Trophoblast cell (in vitro differentiated cells and primary cell): Measurements from ENCODE around the gene TMEM89.

ENCODE experiments used
- DNase-seq, 2 donors: peaks; one replicate each; pipeline ENCODE4 v3.0.0-alpha.2; 2016
- H2AFZ ChIP-seq: 2 replicates; pipeline ENCODE4 v1.6.1; 2013; ENCODE audit warnings: low read length, moderate library complexity, mild to moderate bottlenecking; ENCODE audit not compliant: insufficient read depth, poor library complexity
- H2AK5ac ChIP-seq: 2 replicates; pipeline ENCODE4 v1.6.1; 2013; ENCODE audit warnings: mild to moderate bottlenecking, low read length
- H2BK120ac ChIP-seq: 2 replicates; pipeline ENCODE4 v1.6.1; 2013; ENCODE audit warnings: low read length, mild to moderate bottlenecking, moderate library complexity; ENCODE audit not compliant: insufficient read depth, poor library complexity
- H2BK12ac ChIP-seq: 2 replicates; pipeline ENCODE4 v1.6.1; 2013; ENCODE audit warnings: mild to moderate bottlenecking, low read length, moderate library complexity
- H2BK5ac ChIP-seq: 2 replicates; pipeline ENCODE4 v1.6.1; 2013; ENCODE audit warnings: low read length, low read depth, moderate library complexity, mild to moderate bottlenecking; ENCODE audit not compliant: poor library complexity
- H3K14ac ChIP-seq: 2 replicates; pipeline ENCODE4 v1.6.1; 2013; ENCODE audit warnings: mild to moderate bottlenecking, low read length
- H3K18ac ChIP-seq: 2 replicates; pipeline ENCODE4 v1.6.1; 2013; ENCODE audit warnings: mild to moderate bottlenecking, low read length
- H3K23ac ChIP-seq: 2 replicates; pipeline ENCODE4 v1.6.1; 2013; ENCODE audit warnings: low read length
- H3K27ac ChIP-seq: 2 replicates; pipeline ENCODE4 v1.5.1; 2013; ENCODE audit warnings: low read depth, mild to moderate bottlenecking, inconsistent platforms, low read length, moderate library complexity
- H3K27me3 ChIP-seq: 2 replicates; pipeline ENCODE4 v1.6.1; 2013; ENCODE audit warnings: inconsistent platforms, mild to moderate bottlenecking, low read length, moderate library complexity; ENCODE audit not compliant: insufficient read depth
- H3K36me3 ChIP-seq, 2 experiments: 1 replicate in 1 of 2; 2 replicates in 1 of 2; pipeline ENCODE4 v1.6.1; 2013; ENCODE audit warnings: low read length in 2 of 2, mild to moderate bottlenecking in 2 of 2, moderate library complexity in 1 of 2; ENCODE audit not compliant: insufficient read depth in 2 of 2, control insufficient read depth in 1 of 2
- H3K4ac ChIP-seq: 2 replicates; pipeline ENCODE4 v1.6.1; 2013; ENCODE audit warnings: low read depth, mild to moderate bottlenecking, low read length, moderate library complexity
- H3K4me1 ChIP-seq, 2 experiments: 1 replicate in 1 of 2; 2 replicates in 1 of 2; pipeline ENCODE4 v1.6.1; 2013; ENCODE audit warnings: low read length in 2 of 2, mild to moderate bottlenecking in 2 of 2, moderate library complexity in 1 of 2; ENCODE audit not compliant: insufficient read depth in 2 of 2, control insufficient read depth in 1 of 2
- H3K4me2 ChIP-seq: 2 replicates; pipeline ENCODE4 v1.6.1; 2013; ENCODE audit warnings: inconsistent platforms, mild to moderate bottlenecking, low read length, moderate library complexity
- H3K4me3 ChIP-seq: 2 replicates; pipeline ENCODE4 v1.5.1; 2013; ENCODE audit warnings: mild to moderate bottlenecking, low read depth, low read length, inconsistent platforms
- H3K79me1 ChIP-seq: one replicate; pipeline ENCODE4 v1.6.1; 2013; ENCODE audit warnings: low read length
- H3K79me2 ChIP-seq: 2 replicates; pipeline ENCODE4 v1.6.1; 2013; ENCODE audit warnings: low read length, mild to moderate bottlenecking; ENCODE audit not compliant: control insufficient read depth, insufficient read depth, poor library complexity
- H3K9ac ChIP-seq: 2 replicates; pipeline ENCODE4 v1.6.1; 2013; ENCODE audit warnings: mild to moderate bottlenecking, low read length
- H3K9me3 ChIP-seq: 2 replicates; pipeline ENCODE4 v1.6.1; 2013; ENCODE audit warnings: low read depth, mild to moderate bottlenecking, control low read depth, inconsistent platforms, low read length; ENCODE audit not compliant: insufficient read depth
- H4K12ac ChIP-seq: 2 replicates; pipeline ENCODE4 v1.6.1; 2013; ENCODE audit warnings: low read depth, mild to moderate bottlenecking, low read length, moderate library complexity
- H4K8ac ChIP-seq: 2 replicates; pipeline ENCODE4 v1.6.1; 2013; ENCODE audit warnings: low read depth, mild to moderate bottlenecking, low read length, moderate library complexity
- H4K91ac ChIP-seq: one replicate; pipeline ENCODE4 v1.6.1; 2013; ENCODE audit warnings: low read depth, mild to moderate bottlenecking, low read length, moderate library complexity
- WGBS: extraction: QIAGEN DNeasy Blood & Tissue Kit; methylation state at CpG from one replicate; pipeline ENCODE4 v1.1.7; 2013; ENCODE audit warnings: missing lambda C conversion rate; ENCODE audit not compliant: insufficient read length, insufficient coverage; ENCODE audit errors: extremely low coverage; 5-methylcytosine and 5-hydroxymethylcytosine counted together

Gene TMEM89

DNA sequence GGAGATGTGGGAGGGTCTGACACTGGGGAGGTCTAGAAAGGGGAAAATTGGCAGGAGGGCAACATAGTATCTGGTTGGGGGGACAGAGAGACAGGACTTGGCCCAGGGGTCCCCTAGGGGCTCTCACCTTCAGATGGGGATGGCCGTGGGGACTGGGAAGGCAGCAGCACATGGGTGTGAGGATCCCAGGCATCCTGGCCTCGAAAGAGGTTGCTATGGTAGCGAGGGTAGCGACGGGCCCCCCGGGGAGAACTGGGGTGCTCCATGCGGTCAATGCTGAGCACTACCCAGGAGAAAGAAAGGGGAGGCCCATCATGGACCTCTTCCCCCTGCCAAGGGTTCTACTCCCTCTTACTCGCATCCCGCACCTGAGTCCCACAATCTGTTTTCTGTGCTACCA, 26.1 kb upstream of the TMEM89 start:
- Histone ChIP-seq H3K4me2 (no peak overlapping the region), H3K27ac (no peak overlapping the region), H3K18ac (no peak overlapping the region), H4K91ac (no peak overlapping the region), H2BK120ac (no peak overlapping the region), H2BK5ac (no peak overlapping the region), H3K4me3 (no peak overlapping the region), H3K79me2 (no peaks in the 10 kb centered on the region), H3K23ac (no peak overlapping the region), H3K4me1 (no peaks in the 10 kb centered on the region), H4K12ac (no peak overlapping the region), H3K36me3 (peaks cover 0 to 9% of the 10 kb centered on the region in 2 experiments), H2BK12ac (no peak overlapping the region), H3K79me1 (no peaks in the 10 kb centered on the region), H3K9me3 (no peaks in the 10 kb centered on the region), H4K8ac (no peak overlapping the region), H3K14ac (no peak overlapping the region), H2AFZ (no peak overlapping the region), H3K9ac (no peak overlapping the region), H3K27me3 (no peaks in the 10 kb centered on the region), H2AK5ac (no peak overlapping the region), H3K4ac (no peak overlapping the region)
- no CpG with 5 or more reads among the region's 9 CpGs for WGBS
- DNase-seq: no peak

DNA sequence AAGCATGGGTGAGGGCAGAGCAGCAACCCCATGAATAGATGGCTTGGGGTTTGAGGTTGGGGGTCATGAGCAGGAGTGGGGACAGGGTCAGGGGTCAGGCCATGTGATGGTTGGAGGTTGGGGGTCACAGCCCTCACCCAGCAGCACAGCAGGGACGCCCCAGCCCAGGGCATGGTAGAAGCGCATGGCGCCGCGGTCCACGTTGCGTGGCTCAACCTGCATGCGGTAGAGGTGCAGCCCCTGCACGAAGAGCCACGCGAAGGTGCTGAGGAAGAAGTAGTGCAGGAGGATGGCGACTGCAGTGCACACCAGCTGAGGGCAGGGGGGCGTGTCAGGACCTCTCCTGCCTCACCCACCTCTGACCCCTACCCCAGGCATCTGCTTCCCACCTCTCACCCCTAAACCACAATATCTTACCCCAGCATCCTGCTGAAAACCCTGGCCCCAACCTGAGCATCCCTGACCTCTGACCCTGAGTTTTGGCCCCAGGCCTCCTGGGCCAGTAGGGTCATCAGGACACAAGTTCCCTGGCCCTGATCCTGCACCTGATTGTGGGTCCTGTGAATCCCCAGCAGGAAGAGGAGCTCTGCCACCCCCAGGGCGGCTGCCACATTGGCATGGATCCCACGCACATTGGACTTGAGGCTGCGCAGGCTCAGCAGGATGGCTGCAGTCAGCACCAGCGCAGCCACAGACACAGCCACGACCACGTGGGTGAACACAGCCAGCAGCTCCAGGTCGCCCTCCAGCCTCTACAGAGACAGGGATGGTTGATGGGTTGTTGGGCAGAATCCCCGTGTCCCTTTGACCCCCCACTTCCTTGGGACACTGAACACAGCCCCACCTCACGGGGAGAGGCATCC, 23.6 kb upstream of the TMEM89 start:
- Histone ChIP-seq H2AK5ac (no peak overlapping the region), H3K18ac (no peak overlapping the region), H2BK5ac (no peak overlapping the region), H3K4me1 (no peaks in the 10 kb centered on the region), H3K23ac (no peak overlapping the region), H3K27me3 (no peaks in the 10 kb centered on the region), H3K14ac (no peak overlapping the region), H3K4me2 (no peak overlapping the region), H4K12ac (no peak overlapping the region), H3K4ac (no peak overlapping the region), H3K9me3 (peaks cover 4% of the 10 kb centered on the region), H3K4me3 (no peak overlapping the region), H2BK120ac (no peak overlapping the region), H3K36me3 (peaks cover 0 to 19% of the 10 kb centered on the region in 2 experiments), H2AFZ (no peak overlapping the region), H2BK12ac (no peak overlapping the region), H3K79me1 (no peaks in the 10 kb centered on the region), H3K27ac (no peak overlapping the region), H3K9ac (no peak overlapping the region), H4K8ac (no peak overlapping the region), H4K91ac (no peak overlapping the region), H3K79me2 (no peaks in the 10 kb centered on the region)
- no CpG with 5 or more reads among the region's 22 CpGs for WGBS
- DNase-seq: no peak

DNA sequence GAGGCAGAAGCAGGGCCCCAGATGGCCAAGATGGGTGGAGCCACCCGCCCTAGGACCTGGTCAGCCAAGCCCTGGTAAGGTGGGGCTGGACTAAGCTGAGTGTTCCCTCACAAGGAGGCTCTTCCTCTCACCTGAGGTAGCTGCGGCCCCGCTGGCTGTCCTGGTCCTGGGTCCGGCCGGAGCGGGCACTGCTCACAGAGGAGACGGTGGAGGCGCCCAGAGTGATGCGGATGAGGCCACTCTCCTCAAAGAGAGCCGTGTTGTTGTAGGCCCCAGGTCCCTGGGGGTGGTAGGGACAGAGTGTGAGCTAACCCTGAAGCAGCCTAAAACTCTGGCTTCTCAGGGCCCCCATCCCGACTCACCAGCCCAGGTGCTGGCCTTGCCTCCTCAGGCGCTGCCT, 21.0 kb upstream of the TMEM89 start:
- Histone ChIP-seq H3K9ac (no peak overlapping the region), H2BK120ac (no peak overlapping the region), H3K27ac (no peak overlapping the region), H3K23ac (no peak overlapping the region), H3K36me3 (peaks cover 4 to 26% of the 10 kb centered on the region in 2 experiments), H4K91ac (no peak overlapping the region), H2BK5ac (no peak overlapping the region), H3K4ac (no peak overlapping the region), H2AFZ (no peak overlapping the region), H3K4me2 (no peak overlapping the region), H2BK12ac (no peak overlapping the region), H4K8ac (no peak overlapping the region), H3K79me2 (no peaks in the 10 kb centered on the region), H3K27me3 (no peaks in the 10 kb centered on the region), H3K18ac (no peak overlapping the region), H3K4me1 (no peaks in the 10 kb centered on the region), H3K14ac (no peak overlapping the region), H2AK5ac (no peak overlapping the region), H3K9me3 (peaks cover 5% of the 10 kb centered on the region), H3K4me3 (no peak overlapping the region), H3K79me1 (no peaks in the 10 kb centered on the region), H4K12ac (no peak overlapping the region)
- WGBS: no CpG with 5 or more reads among the region's 12 CpGs
- DNase-seq: no peak

DNA sequence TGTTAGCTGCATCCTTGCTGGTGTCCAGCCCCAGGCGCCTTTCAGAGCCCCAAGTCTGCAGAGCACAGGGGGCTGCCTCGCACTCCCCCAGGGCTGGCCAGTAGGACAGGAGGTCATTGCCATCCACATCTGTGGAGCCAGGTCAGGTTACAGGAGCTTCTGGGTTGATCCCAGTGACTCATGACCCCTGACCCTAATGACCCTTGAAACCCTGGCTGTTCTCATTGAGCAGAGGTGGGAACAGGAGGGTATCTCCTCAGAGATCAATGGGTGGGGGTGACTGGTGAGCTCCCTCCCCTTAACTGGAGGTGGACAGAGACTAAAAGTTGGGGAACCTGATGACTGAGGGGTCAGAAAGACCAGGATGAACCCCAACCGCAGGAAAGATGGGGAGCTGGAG, 19.8 kb upstream of the TMEM89 start:
- no peak for DNase-seq
- H2AK5ac ChIP-seq: no peak overlapping the region
- no peaks in the 10 kb centered on the region for H3K79me2 ChIP-seq
- no peak overlapping the region for H3K4me3 ChIP-seq
- no peak overlapping the region for H2BK12ac ChIP-seq
- no peak overlapping the region for H3K4ac ChIP-seq
- no peak overlapping the region for H3K18ac ChIP-seq
- H3K79me1 ChIP-seq: no peaks in the 10 kb centered on the region
- no peak overlapping the region for H4K12ac ChIP-seq
- peaks cover 5% of the 10 kb centered on the region for H3K9me3 ChIP-seq
- H3K14ac ChIP-seq: no peak overlapping the region
- H3K23ac ChIP-seq: no peak overlapping the region
- no peak overlapping the region for H3K27ac ChIP-seq
- no peak overlapping the region for H3K9ac ChIP-seq
- no peak overlapping the region for H2BK120ac ChIP-seq
- peaks cover 4% of the 10 kb centered on the region in 2 experiments for H3K4me1 ChIP-seq
- H3K27me3 ChIP-seq: no peaks in the 10 kb centered on the region
- no peak overlapping the region for H2BK5ac ChIP-seq
- no CpG with 5 or more reads among the region's 3 CpGs for WGBS
- H3K36me3 ChIP-seq: peaks cover 4 to 26% of the 10 kb centered on the region in 2 experiments
- H4K8ac ChIP-seq: no peak overlapping the region
- H4K91ac ChIP-seq: no peak overlapping the region
- H3K4me2 ChIP-seq: no peak overlapping the region
- no peak overlapping the region for H2AFZ ChIP-seq
